Putamen (tissue), 1 donor: Measurements from ENCODE around the gene ZNF256.
A peak's percentile ranks its signal among the peaks of the same experiment; 100 is the strongest.

Experiments
- DNase-seq: peaks from one replicate; pipeline ENCODE4 v3.0.0-alpha.2; 2016; ENCODE audit warnings: low spot score

The ZNF256 gene

DNA sequence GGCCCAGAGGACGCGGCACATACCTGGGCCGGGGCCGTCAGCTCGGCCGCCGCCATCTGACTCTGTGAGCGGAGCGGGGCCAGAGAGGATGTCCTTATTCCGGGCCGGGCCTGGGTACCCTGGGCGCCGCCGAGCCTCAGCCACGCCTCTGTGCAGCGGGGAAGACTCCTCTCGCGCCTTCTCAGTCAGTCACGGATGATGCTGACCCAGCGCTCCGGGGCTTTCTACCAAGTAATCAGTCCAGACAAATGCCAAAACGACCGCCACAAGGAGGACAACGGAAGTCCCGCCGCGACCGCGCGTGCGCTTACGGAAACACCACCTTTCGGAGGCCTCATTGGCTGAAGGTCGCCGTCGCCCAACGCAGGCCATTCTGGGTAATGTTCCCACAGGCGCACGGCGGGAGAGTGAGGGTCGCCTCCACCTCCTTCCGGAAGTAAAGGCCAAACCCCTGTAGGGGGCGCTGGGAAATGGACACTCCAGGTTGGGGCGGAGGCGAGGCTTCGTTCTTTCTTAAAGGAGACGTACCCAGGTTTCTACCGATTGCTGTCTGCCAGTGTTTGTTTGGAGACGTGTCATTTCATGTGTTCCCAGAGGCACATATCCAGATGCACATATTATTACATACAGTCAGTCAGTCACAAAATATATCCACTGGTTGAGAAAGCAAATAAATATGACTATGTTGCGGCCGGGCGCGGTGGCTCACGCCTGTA is at the start of gene ZNF256:
Gene ZNF256 (minus strand): TSS at position 288 of the 716 bp plus-strand sequence. CDS start 232 bp downstream, at position 56.
- peak; percentile 94 for DNase-seq

DNA sequence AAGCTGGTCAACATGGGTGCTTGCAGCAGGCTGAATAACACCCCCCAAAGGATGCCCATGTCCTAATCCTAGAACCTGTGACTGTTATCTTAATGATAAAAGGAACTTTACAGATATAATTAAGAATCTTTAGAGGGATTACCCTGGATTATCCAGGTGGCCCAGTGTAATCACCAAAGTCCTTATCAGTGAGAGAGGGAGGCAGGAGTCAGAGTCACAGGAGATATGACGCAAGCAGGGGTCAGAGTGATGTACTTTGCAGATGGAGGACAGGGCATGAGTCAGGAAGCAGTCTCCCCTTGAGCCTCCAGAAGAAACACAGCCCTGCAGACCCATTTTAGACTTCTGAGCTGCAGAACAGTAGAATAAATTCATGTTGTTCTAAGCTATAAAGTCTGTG is 45.3 kb upstream of the ZNF256 start:
- no peak for DNase-seq

DNA sequence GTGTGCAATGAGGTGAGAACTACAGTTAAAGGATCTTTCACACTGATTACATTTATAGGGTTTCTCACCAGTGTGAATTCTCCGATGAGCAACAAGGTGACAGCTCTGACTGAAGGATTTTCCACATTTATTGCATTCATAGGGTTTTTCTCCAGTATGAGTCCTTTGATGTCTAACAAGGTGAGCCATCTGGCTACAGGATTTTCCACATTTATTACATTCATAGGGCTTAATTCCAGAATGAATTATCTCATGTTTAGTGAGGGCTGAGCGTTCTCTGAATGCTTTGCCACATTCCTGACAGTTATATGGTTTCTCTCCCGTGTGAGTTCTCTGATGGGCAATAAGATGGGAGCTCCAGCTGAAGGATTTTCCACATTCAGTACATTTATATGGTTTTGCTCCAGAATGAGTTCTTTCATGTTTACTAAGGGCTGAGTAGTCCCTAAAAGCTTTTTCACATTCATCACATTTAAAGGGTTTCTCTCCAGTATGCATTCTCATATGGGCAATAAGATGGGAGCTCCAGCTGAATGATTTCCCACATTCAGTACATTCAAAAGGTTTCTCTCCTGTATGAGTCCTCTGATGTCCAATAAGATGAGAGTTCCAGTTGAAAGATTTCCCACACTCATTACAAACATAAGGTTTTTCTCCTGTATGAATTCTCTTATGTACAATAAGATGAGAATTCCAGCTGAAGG is 31.2 kb upstream of the ZNF256 start:
- no peak for DNase-seq

DNA sequence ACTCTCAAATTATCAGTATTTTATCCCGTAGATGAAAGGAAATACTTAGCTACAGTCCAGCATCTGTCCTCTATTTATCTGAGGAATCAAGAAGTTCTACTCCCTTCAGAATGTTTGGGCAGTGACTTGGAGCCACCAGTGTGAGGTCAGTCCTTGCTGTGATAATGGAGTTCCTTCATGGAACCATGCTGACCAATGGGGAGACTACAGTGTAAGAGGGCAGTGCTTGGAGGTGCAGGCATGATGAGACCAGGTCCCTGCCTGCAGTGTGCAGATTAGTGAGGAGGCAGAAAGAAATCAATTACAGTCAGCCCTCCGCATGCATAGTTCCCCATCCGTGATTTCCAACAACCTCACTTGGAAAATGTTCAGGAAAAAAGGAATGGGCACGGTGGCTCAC is 26.9 kb upstream of the ZNF256 start, which contains the start of gene C19orf18:
Gene C19orf18 (minus strand): TSS at position 101 of the 400 bp plus-strand sequence. CDS start 102 bp downstream, outside the sequence.
- no peak for DNase-seq

DNA sequence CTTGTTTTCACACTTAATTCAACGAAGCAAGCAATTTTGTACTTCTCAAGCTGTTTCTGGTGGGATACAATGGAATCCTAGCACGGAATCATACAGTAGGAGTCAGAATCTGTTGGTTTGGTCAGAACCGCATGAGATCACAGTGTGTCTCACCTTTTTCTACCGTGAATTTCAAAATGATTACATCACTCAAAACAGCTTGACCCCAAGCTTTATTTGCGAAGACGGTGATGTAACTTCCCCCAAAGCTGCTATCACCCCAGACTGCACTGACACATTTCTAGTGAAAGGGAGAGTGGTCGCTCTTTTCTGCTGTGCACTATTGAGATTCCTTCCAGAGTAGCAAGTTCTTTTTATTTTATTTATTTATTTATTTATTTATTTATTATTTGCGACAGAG is 17.3 kb upstream of the ZNF256 start:
- no peak for DNase-seq

DNA sequence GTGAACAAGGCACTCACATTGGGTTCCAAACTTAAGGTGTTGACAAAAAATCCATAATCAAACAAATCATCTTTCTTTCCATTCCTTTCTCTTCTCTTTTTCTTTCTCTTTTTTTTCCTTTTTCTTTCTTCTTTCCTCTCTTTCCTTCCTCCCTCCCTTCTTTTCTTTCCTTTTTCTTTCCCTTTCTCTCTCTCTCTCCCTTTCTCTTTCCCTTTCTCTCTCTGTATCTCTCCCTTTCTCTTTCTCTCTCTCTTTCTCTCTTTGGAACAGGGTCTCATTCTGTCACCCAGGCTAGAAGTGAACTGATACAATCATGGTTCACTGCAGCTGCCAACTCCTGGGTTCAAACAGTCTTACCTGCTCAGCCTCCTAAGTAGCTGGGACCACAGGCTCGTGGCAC is 14.3 kb upstream of the ZNF256 start:
- DNase-seq, result no peak

DNA sequence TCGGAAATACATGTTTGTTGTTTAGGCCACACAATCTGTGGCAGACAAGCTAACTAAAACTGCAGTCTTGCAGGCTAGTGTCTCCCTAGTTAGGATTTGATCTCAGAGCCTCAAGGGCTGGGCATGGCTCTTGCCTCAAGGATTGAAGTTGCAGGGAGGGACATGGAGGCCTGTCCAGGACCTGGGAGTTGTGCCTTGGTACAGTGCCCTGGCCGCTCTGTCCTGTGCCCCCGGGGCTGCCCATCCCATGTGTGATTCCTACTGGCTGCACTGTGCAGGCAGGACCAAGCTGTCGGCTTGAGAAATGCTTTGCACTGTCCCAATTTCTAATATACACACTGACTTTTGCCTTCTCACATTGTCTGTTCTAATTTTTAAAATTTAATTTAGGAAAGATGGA is 7.5 kb upstream of the ZNF256 start:
- no peak for DNase-seq

DNA sequence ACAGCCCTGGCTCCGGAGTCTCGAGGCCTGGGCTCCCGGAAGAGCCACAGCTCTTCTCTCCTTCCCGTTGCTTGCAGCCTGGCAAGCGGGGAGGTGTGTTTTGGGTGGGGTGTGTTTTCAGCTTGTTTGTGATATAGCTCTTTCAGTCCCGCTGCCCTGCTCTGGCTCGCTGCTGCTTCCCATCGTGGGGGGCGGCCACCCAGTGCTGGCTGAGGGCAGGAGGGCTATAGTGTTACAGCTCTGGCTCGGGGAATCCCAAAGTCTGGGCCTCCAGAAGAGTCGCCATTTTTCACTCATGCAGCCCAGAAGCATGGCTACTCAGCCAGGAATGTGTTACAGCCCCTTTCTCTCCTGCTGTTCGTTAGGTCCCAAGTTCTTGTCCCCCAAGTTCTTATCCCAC is 2.2 kb upstream of the ZNF256 start:
- DNase-seq, result no peak

DNA sequence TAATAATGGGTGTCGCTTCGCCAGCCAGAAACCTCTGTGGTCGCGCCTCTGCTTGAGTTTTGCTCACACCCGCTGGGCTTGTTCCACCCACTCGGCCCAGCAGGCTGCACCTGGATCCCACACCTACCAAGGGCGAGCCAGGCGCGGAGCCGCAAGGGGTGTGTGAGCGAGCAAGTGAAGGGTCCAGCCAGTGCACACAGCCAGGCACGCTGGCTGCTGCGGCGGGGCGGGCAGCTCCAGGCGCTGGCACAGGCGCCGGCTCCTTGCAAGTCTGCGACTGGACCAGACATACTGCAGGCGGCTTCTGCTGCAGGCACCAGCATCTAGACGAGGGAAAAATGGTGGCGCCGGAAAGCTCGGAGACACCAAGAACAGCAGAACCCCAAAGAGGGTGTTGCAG is 1.8 kb upstream of the ZNF256 start:
- DNase-seq, result no peak

DNA sequence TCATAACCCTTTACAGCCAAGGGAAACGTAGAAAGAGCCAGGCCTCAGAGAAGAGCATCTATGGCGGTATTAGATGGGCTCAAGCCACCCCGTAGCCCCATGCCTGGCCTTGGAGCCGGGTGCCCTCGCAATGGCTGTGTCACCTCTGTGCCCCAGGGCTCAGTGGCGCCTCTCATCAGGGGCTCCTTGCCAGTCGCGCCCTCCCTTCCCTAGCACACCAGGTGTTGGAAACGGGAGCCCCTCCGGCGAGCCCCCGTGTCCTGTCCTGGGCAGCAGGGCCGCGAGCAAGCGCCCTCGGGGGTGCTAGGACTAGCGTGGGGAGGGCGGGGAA is 453 bp downstream of the ZNF256 start:
- no peak for DNase-seq

DNA sequence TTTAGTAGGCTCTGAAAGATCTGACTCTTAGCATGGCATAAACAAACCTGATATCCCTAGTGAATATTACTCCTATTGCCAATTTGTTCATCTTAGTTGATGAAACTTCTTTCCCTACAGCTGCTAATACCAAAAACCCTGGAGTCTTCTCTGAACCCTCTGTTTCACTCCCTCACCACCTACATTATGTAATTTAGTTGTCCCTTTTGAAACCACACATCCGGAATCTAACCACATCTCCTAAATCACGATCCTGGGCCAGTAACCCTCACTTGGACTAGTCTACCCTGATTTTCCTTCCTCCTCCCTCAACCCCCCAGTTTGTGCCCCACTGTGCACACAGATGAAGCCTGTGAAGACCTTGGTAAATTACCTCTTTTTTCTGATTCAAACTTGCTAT is 1.2 kb downstream of the ZNF256 start:
- DNase-seq, result no peak

DNA sequence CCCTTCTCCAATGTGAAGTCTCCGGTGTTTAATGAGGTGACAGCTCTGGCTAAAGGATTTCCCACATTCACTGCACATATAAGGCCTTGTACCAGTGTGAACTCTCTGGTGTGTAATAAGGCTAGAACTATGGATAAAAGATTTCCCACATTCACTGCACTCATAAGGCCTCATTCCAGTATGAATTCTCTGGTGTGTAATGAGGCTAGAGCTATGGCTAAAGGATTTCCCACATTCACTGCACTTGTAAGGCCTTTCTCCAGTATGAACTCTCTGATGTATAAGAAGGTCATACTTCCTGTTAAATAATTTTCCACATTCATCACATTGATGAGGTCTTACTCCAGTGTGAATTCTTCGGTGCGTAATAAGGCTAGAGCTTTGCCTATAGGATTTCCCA is 5.9 kb downstream of the ZNF256 start:
- DNase-seq, result no peak

DNA sequence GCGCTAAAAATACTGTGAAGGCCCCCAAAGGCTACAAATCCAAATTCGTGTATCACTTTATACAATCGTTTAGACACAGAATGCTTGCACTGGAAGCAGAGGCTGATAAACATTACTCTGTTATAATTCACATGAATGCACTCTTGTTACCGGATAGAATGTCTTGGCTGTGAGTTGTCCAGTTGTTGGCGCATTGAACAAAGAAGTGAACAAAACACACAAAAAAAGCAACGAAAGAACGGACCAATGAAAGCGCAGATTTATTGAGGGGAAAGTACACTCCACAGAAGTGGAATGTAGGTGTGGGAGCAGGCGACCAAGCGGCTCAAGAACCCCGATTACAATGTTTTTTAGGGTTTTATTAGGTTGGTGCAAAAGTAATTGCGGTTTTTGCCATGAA is 11.8 kb downstream of the ZNF256 start:
- DNase-seq, result peak; percentile 54

DNA sequence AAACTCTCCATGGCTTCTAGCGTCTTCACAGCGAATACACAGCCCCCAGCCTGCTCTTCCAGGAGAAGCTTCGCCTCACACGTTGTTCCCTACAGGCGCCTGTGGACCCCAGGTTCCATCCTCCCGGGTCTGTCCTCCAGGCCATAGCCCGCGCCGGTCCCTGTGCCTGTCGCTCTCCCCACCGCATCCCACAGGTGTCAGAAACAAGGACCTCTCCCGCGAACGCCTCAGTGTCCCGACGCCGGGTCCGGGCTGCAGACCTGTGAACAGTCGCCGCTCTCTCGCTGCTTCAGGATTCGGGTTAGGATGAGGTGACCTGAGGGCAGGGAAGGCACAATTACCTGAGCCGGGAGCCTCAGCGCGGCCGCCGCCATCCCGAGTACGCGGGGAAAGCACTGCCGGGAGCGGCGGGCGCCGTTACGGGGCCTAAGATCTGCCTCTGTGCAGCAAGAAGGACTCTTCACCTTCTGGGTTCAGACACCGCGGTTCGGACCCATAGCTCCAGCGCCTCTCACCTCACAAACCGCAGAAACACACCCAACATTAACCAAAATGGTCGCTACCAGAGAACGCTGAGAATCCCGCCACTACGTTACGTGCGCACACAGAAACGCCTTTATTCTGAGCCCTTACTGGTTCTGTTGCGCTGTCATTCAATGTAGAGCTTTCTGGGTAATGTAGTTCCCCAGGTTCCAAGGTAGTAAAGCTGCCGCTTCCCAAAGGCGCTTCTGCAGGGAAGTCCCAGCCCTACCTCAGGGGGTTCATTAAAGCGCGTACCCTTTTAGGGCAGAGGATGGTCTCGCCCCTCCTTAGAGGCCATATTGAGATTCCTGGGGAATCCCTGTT is 12.5 kb downstream of the ZNF256 start, which contains the start of gene ZNF418:
Gene ZNF418 (minus strand): TSS at position 583 of the 846 bp plus-strand sequence. CDS start 1,580 bp downstream, outside the sequence.
- peak; percentile 89 for DNase-seq

DNA sequence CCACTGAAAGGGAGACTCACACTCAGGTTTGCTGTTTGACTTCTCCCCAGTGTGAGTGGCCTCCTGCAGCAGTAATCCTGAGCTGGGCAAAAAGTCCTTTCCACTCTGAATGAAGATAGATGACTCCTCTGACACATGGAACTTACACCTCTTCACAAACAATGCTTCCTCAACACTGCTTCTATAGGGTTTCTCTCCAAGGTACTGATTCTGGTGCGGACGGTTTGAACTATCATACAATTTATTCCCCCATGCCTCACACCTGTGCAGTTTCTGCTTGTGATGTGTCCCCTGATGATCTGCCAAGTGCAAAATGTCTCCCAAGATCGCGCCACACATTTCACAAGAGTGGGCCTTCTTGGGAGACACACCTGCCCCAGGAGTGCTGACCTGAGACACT is 19.9 kb downstream of the ZNF256 start:
- no peak for DNase-seq

DNA sequence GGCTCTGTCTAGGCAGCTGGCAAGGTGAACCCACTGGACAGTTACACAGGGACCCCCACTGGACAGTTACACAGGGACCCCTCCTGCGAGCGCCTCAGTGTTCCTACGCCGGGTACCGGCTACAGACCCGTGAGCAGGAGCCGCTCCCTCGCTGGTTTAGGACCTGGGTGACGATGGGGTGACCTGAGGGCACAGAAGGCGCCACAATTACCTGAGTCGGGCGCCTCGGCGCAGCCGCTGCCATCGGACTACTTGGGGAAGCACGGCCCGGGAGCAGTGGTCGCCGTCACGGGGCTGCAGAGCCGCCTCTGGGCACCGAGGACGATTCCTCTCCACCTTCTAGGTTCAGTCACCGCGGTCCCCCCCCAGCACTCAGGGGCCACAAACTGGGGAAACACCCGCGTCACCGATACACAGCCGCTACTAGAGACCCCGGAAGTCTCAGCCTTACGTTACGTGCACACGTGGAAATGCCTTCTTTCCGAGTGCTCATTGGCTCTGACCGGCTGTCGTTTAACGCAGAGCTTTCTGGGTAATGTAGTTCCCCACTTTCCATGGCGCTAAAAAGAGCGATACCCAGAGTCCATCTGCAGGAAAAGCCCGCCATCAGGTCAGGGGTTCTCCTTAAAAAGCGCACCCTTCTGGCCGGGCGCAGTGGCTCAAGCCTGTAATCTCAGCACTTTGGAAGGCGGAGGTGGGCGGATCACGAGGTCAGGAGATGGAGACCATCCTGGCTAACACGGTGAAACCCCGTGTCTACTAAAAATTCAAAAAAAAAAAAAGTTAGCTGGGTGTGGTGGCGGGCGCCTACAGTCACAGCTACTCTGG is 31.1 kb downstream of the ZNF256 start, which contains the start of gene ZNF417:
Gene ZNF417 (minus strand): TSS at position 425 of the 828 bp plus-strand sequence. CDS start 181 bp downstream, at position 244.
- peak; percentile 94 for DNase-seq

DNA sequence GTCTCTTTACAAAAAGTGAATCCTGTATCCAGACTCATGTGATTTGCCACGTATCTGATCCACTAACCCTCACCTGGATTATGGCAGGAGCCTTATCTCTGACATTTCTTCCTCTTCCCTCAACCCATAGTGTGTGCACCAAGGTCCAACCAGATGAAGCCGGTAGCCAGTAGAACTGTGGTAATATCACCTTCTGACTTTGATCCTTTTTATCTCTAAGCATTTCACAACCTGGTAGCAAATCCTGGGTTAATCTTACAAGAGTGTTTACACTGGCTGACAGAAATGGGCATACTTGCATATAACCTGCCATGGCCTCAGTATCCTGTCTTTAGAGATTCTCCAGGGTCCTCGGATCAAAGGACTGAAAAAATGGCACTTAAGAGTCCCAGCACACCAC is 33.0 kb downstream of the ZNF256 start:
- no peak for DNase-seq

DNA sequence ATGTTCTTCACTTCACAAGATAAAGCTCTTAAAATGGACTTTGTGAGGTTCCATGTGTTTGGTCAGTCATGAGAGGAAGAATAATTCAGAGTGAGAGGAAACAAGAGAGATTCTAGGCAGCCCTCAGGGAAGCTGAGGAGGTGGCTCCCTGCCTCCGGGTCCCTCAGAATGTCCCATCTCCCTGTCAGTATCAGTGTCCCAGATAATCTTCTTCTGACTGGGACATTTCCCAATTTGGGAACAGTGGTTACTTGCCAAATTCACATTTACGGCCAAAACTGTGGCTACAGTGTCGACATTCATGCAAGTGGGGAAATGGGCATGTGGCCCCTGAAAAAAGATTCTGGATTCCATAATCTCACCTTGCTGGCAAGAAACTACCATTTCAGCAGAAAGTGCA is 40.1 kb downstream of the ZNF256 start:
- DNase-seq, result no peak

DNA sequence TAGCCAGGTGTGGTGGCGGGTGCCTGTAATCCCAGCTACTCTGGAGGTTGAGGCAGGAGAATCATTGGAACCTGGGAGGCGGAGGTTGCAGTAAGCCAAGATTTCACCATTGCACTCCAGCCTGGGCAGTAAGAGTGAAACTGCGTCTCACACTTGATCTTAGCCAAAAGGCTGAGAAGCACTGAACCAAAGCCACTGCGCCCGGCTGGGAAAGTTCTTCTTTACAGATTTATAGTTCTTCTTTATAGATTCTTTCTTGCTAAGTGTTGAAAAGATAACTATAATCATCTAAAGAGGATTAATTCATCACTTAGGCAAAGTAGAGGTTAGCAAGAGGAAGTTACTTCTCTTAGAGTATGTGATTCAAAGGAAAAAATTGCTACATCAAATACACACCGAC is 42.2 kb downstream of the ZNF256 start:
- DNase-seq, result no peak

DNA sequence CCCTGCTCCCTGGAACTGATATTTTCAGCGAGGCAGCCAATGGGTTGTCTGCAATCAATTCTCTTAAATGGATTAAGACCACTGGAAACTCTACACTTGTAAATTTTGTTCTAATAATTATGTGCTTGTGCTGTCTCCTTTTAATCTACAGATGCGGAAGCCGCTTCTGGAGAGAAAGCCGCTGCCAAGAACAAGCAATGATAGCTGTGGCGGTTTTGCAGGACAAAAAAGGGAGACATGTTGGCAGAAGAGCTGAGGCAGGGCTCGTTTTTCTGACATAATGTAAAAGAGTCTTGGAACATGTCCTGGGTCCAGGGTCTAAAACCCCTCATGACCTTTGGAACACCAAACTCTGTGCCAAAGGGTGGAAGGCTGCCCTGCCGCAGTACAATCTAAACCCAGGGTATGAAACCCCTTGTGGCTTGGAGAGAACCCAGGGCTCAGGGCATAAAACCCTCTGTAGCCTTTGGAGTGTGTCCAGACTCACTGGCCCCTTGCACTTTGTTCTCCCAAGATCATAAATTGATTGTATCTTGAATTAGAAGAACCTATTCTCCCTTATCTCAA is 43.8 kb downstream of the ZNF256 start:
- no peak for DNase-seq

DNA sequence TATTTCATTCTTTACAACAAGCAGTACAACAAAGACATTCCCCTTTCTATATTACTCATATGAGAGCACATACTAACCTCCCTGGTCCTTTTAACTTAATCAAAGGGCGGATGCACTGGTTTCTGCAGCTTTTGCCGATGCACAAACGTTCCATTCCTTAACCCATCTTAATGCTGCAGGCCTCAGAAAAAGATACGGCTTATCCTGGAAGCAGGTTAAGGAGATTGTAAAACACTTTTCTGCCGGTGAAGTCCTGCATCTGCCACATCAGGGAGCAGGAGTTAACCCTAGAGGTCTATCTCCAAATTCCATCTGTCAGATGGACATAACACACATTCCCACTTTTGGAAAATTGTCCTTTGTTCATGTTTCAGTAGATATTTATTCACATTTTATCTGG is 47.2 kb downstream of the ZNF256 start:
- no peak for DNase-seq
